GM23338 (cell line): ENCODE results near the gene METTL2B. TPM values are rescaled to one million over a fixed set of nuclear protein-coding genes. Genes with fewer than 3 reads are reported as not detected.

Source experiments
- ATAC-seq: fragments of 200-7000 bp; cut with Tn5 transposase; 3 replicates; pipeline ENCODE4 v1.9.1; 2020
- DNase-seq: peaks from one replicate; pipeline ENCODE4 v3.0.0-alpha.2; 2015; ENCODE audit warnings: low spot score
- H2AFZ ChIP-seq: fragments of 200-600 bp; sonication (generic); 2 replicates; pipeline ENCODE4 v1.8.0; 2016; ENCODE audit warnings: antibody characterized with exemption, mild to moderate bottlenecking, moderate library complexity
- H3F3A ChIP-seq: fragments of 200-600 bp; sonication (generic); replicated peaks from 2 replicates; pipeline ENCODE4 v1.8.0; 2017; ENCODE audit warnings: antibody characterized with exemption, mixed run types, low read depth
- H3K27ac ChIP-seq: fragments of 200-600 bp; sonication (generic); 2 replicates; pipeline ENCODE4 v1.6.1; 2016; ENCODE audit warnings: low read depth
- H3K27me3 ChIP-seq: fragments of 200-600 bp; sonication (generic); 2 replicates; pipeline ENCODE4 v1.8.0; 2016; ENCODE audit warnings: mild to moderate bottlenecking, mixed run types, moderate library complexity; ENCODE audit not compliant: insufficient read depth
- H3K36me3 ChIP-seq: fragments of 200-600 bp; sonication (generic); 2 replicates; pipeline ENCODE4 v1.8.0; 2016; ENCODE audit warnings: mild to moderate bottlenecking; ENCODE audit not compliant: insufficient read depth
- H3K4me1 ChIP-seq: fragments of 200-600 bp; sonication (generic); 2 replicates; pipeline ENCODE4 v1.8.0; 2016; ENCODE audit warnings: mild to moderate bottlenecking, moderate library complexity; ENCODE audit not compliant: insufficient read depth
- H3K4me2 ChIP-seq: fragments of 200-600 bp; sonication (generic); 2 replicates; pipeline ENCODE4 v1.7.1; 2017; ENCODE audit warnings: mixed run types
- H3K4me3 ChIP-seq: fragments of 200-600 bp; sonication (generic); 2 replicates; pipeline ENCODE4 v1.6.1; 2016; ENCODE audit warnings: mixed run types
- H3K79me2 ChIP-seq: fragments of 200-600 bp; sonication (generic); replicated peaks from 2 replicates; pipeline ENCODE4 v1.8.0; 2017; ENCODE audit warnings: mild to moderate bottlenecking; ENCODE audit not compliant: insufficient read depth
- H3K9me2 ChIP-seq: fragments of 200-600 bp; sonication (generic); 2 replicates; pipeline ENCODE4 v1.8.0; 2017; ENCODE audit not compliant: insufficient read depth
- H4K20me1 ChIP-seq: fragments of 200-600 bp; sonication (generic); replicated peaks from 2 replicates; pipeline ENCODE4 v1.8.0; 2017; ENCODE audit warnings: mild to moderate bottlenecking; ENCODE audit not compliant: insufficient read depth
- H3K27ac Mint-ChIP-seq: 2 replicates; pipeline ENCODE4 v1.8.0; 2020; ENCODE audit warnings: inconsistent platforms, mild to moderate bottlenecking, moderate library complexity, mixed read lengths
- H3K27me3 Mint-ChIP-seq: 3 replicates; pipeline ENCODE4 v1.8.0; 2022; ENCODE audit warnings: low read depth, mild to moderate bottlenecking, moderate library complexity, mixed read lengths, inconsistent platforms; ENCODE audit not compliant: insufficient read depth, poor library complexity
- H3K36me3 Mint-ChIP-seq: 3 replicates; pipeline ENCODE4 v1.8.0; 2021; ENCODE audit warnings: low read depth, mild to moderate bottlenecking, inconsistent platforms, moderate library complexity, mixed read lengths
- H3K4me1 Mint-ChIP-seq: 3 replicates; pipeline ENCODE4 v1.8.0; 2020; ENCODE audit warnings: mild to moderate bottlenecking, inconsistent platforms, mixed read lengths
- H3K4me3 Mint-ChIP-seq: 3 replicates; pipeline ENCODE4 v1.8.0; 2021; ENCODE audit warnings: moderate library complexity, mild to moderate bottlenecking, inconsistent platforms, mixed read lengths
- H3K9me3 Mint-ChIP-seq: 3 replicates; pipeline ENCODE4 v1.8.0; 2020; ENCODE audit warnings: moderate library complexity, mild to moderate bottlenecking, inconsistent platforms, mixed read lengths
- CREB1 ChIP-seq: fragments of 250-450 bp; sonication (Bioruptor Pico); IDR thresholded peaks from 2 replicates; pipeline ENCODE4 v1.5.0; 2020; ENCODE audit warnings: low read depth, mild to moderate bottlenecking, moderate library complexity
- EZH2 ChIP-seq: fragments of 200-600 bp; sonication (generic); IDR thresholded peaks from one replicate; pipeline ENCODE4 v1.8.0; 2017; ENCODE audit warnings: antibody characterized with exemption, mild to moderate bottlenecking, low read depth; ENCODE audit not compliant: unreplicated experiment
- JUNB ChIP-seq: IDR thresholded peaks from one replicate; pipeline ENCODE4 v1.6.1; 2016; ENCODE audit warnings: antibody characterized with exemption; ENCODE audit not compliant: unreplicated experiment
- NANOG ChIP-seq: IDR thresholded peaks from 2 replicates; pipeline ENCODE4 v1.6.1; 2016; ENCODE audit warnings: antibody characterized with exemption, borderline replicate concordance
- POLR2AphosphoS5 ChIP-seq: IDR thresholded peaks from 2 replicates; pipeline ENCODE4 v1.6.1; 2016; ENCODE audit warnings: antibody characterized with exemption, low read depth
- STAT1 ChIP-seq: IDR thresholded peaks from one replicate; pipeline ENCODE4 v1.6.1; 2016; ENCODE audit warnings: antibody characterized with exemption; ENCODE audit not compliant: unreplicated experiment
- ZNF114 ChIP-seq: fragments of 250-450 bp; sonication (Bioruptor Pico); IDR thresholded peaks from 2 replicates; pipeline ENCODE4 v1.5.0; 2020; ENCODE audit warnings: mild to moderate bottlenecking, moderate library complexity
- polyA plus RNA-seq: library from polyadenylated mRNA; unstranded; fragments of >200 nt; fragmentation: Nextera tagmentation; extraction: Ambion mirVana; gene quantifications from 2 replicates; pipeline ENCODE4 v1.2.1, GENCODE V29; 2016
- total RNA-seq: library from RNA; depleted of rRNA; stranded (reverse); fragments of >200 nt; shearing (Covaris generic); gene quantifications from 2 replicates; pipeline ENCODE4 v1.2.3, GENCODE V29; 2014
- TF ChIP-seq, protein P1 (sequence below): fragments of 250-450 bp; sonication (Bioruptor Pico); IDR thresholded peaks from 2 replicates; pipeline ENCODE4 v1.5.0; 2020; ENCODE audit warnings: mild to moderate bottlenecking, moderate library complexity
- TF ChIP-seq, protein P2 (sequence below), 2 experiments: fragments of 200-600 bp in 1 of 2; sonication (generic) in 1 of 2; conservative IDR thresholded peaks; 2 replicates each; pipeline versions ENCODE4 v1.5.1 to v1.6.1; 2016 to 2017; ENCODE audit warnings: antibody characterized with exemption in 2 of 2, low read depth in 2 of 2, mild to moderate bottlenecking in 2 of 2, moderate library complexity in 1 of 2

METTL2B gene
- total and polyA plus RNA-seq, 2 experiments from 2014 or later, result 21.2 to 48.3 TPM

- no peak for ATAC-seq
- H3K9me3 Mint-ChIP-seq, result no peaks in the 10 kb centered on the region
- Histone ChIP-seq H3K9me2 (no peaks in the 10 kb centered on the region), H3K79me2 (no peaks in the 10 kb centered on the region), H3K4me3 (no peak overlapping the region), H3K27ac (no peak overlapping the region), H3K4me2 (no peak overlapping the region), H3K36me3 (no peaks in the 10 kb centered on the region), H3K4me1 (peaks cover 20% of the 10 kb centered on the region), H4K20me1 (no peaks in the 10 kb centered on the region), H3F3A (peaks cover 7% of the 10 kb centered on the region; the same call in 1 of the 2 replicates), H2AFZ (no peak overlapping the region), H3K27me3 (peaks cover 6% of the 10 kb centered on the region)
- H3K27me3 Mint-ChIP-seq, result peaks cover 13% of the 10 kb centered on the region
- H3K4me3 Mint-ChIP-seq, result no peak overlapping the region
- peaks cover 28% of the 10 kb centered on the region for H3K4me1 Mint-ChIP-seq
- TF ChIP-seq ZNF114 (no peak), POLR2AphosphoS5 (no peak), NANOG (no peak), EZH2 (no peak), JUNB (no peak), CREB1 (CRISPR knock-in tag) (no peak), STAT1 (no peak)
- TF ChIP-seq, protein P1, sequence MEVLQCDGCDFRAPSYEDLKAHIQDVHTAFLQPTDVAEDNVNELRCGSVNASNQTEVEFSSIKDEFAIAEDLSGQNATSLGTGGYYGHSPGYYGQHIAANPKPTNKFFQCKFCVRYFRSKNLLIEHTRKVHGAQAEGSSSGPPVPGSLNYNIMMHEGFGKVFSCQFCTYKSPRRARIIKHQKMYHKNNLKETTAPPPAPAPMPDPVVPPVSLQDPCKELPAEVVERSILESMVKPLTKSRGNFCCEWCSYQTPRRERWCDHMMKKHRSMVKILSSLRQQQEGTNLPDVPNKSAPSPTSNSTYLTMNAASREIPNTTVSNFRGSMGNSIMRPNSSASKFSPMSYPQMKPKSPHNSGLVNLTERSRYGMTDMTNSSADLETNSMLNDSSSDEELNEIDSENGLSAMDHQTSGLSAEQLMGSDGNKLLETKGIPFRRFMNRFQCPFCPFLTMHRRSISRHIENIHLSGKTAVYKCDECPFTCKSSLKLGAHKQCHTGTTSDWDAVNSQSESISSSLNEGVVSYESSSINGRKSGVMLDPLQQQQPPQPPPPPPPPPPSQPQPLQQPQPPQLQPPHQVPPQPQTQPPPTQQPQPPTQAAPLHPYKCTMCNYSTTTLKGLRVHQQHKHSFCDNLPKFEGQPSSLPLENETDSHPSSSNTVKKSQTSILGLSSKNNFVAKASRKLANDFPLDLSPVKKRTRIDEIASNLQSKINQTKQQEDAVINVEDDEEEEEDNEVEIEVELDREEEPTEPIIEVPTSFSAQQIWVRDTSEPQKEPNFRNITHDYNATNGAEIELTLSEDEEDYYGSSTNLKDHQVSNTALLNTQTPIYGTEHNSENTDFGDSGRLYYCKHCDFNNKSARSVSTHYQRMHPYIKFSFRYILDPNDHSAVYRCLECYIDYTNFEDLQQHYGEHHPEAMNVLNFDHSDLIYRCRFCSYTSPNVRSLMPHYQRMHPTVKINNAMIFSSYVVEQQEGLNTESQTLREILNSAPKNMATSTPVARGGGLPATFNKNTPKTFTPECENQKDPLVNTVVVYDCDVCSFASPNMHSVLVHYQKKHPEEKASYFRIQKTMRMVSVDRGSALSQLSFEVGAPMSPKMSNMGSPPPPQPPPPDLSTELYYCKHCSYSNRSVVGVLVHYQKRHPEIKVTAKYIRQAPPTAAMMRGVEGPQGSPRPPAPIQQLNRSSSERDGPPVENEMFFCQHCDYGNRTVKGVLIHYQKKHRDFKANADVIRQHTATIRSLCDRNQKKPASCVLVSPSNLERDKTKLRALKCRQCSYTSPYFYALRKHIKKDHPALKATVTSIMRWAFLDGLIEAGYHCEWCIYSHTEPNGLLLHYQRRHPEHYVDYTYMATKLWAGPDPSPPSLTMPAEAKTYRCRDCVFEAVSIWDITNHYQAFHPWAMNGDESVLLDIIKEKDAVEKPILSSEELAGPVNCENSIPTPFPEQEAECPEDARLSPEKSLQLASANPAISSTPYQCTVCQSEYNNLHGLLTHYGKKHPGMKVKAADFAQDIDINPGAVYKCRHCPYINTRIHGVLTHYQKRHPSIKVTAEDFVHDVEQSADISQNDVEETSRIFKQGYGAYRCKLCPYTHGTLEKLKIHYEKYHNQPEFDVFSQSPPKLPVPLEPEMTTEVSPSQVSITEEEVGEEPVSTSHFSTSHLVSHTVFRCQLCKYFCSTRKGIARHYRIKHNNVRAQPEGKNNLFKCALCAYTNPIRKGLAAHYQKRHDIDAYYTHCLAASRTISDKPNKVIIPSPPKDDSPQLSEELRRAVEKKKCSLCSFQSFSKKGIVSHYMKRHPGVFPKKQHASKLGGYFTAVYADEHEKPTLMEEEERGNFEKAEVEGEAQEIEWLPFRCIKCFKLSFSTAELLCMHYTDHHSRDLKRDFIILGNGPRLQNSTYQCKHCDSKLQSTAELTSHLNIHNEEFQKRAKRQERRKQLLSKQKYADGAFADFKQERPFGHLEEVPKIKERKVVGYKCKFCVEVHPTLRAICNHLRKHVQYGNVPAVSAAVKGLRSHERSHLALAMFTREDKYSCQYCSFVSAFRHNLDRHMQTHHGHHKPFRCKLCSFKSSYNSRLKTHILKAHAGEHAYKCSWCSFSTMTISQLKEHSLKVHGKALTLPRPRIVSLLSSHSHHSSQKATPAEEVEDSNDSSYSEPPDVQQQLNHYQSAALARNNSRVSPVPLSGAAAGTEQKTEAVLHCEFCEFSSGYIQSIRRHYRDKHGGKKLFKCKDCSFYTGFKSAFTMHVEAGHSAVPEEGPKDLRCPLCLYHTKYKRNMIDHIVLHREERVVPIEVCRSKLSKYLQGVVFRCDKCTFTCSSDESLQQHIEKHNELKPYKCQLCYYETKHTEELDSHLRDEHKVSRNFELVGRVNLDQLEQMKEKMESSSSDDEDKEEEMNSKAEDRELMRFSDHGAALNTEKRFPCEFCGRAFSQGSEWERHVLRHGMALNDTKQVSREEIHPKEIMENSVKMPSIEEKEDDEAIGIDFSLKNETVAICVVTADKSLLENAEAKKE (CRISPR knock-in tag), result no peak
- TF ChIP-seq, protein P2, sequence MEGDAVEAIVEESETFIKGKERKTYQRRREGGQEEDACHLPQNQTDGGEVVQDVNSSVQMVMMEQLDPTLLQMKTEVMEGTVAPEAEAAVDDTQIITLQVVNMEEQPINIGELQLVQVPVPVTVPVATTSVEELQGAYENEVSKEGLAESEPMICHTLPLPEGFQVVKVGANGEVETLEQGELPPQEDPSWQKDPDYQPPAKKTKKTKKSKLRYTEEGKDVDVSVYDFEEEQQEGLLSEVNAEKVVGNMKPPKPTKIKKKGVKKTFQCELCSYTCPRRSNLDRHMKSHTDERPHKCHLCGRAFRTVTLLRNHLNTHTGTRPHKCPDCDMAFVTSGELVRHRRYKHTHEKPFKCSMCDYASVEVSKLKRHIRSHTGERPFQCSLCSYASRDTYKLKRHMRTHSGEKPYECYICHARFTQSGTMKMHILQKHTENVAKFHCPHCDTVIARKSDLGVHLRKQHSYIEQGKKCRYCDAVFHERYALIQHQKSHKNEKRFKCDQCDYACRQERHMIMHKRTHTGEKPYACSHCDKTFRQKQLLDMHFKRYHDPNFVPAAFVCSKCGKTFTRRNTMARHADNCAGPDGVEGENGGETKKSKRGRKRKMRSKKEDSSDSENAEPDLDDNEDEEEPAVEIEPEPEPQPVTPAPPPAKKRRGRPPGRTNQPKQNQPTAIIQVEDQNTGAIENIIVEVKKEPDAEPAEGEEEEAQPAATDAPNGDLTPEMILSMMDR (conservative IDR thresholded peaks at IDR 0.05; ENCODE audit: low read depth in 2 of 2), result no peak
- H3K36me3 Mint-ChIP-seq, result no peaks in the 10 kb centered on the region
- DNase-seq, result no peak
- H3K27ac Mint-ChIP-seq, result no peak overlapping the region
Measured at GRCh38 chr7:128450409-128450808, 26.1 kb upstream of the METTL2B start.
